ENCODE results near the gene TBC1D10A. TPM values are rescaled to one million over a fixed set of nuclear protein-coding genes. Genes with fewer than 3 reads are reported as not detected.

The TBC1D10A gene
- polyA plus RNA-seq, 1 of the 3 experiments (the other 2 are of a cell fraction), result 15.3 TPM

DNA sequence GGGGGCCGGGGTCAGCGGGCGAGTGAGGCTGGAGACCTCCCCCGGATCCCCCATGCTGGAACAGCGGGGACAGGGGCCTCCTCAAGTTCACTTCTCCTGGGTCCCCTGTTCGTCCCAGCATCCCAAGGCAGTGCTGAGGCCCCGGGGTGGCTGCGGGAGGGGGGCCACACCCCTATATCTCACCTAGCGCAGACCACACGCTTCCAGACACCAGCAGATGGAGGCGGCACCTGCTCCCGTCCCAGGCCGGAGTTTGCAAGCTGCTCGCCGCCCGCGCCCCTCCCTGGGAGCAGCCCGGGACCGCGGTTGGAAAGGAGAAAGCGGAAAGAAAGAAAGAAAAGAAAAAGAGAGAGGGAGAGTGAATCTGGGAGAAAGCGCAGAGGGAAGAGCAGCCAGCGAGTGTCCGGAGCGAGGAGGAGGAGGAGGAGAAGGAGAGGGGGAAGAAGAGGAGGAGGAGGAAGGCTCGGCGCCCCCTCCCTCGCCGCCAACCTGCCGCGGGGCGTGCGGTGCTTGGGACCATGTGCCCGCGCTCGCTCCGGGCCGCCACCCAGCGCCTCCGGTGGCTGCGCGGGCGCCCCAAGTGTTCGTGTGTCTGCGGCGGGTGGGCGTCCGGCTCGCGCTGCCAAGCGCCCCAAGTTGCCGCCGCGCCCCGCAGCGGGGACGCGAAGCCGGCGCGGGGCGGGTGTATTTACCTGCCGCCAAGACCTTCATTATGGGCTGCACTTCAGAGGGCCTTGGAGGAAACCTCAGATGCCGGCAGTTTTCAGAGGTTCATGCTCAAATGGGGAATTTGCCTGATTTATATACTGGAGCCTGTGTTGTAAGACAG is 80.5 kb downstream of the TBC1D10A start, which contains the start of gene LIF (continued):
- TF ChIP-seq ELF1 (IDR thresholded peaks at IDR 0.05) (no peak), SIN3A (IDR thresholded peaks at IDR 0.05; ENCODE audit: borderline replicate concordance, low read depth, low read length) (0 out of 2 replicates have a peak, but pooled peaks have one; percentile 10)

DNA sequence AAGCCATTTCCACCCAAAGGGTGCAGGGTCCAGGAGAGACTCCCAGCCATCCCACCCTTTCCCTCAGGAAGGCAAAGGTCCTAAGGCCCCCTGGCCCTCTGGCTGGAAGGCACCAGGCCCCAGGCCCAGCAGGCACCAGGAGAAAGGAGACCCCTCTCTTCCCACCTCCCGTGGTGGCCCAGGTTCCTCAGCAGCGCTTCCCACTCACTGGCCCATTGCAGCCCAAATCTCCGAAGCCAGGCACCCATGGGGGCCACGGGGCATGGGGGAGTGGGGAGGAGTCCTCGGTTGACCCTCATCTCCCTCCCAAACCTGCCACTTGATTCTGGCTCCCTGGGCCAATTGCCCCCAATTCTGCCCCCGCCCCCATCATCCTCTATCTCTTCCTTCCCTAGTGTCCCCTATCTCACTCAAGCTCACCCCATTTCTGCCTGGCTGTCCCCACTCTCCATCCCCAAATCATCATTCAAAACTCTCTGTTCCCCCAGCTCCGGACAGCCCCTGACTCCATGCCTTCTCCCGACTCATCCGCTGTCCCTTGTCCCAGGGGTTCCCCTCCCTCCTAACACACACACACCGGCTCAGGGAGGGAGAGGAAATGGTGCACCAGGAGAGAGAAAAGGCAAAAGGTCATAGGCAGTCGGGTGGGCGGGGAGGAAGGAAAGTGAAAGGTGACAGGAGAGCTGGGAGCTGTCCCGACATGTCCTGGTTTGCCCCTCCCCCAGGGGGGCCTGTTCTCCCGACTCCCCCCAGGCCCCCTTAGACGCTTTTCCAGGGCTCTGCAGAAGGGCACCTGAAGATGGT is 81.4 kb downstream of the TBC1D10A start:
- Histone ChIP-seq H3K4me3 (ENCODE audit: low read depth in 2 of 2, low read length in 1 of 2) (peak overlapping the region; percentile 58 to 74; a peak in 3 of 4 replicates), H3K9ac (peak overlapping the region; percentile 87), H4K20me1 (ENCODE audit: insufficient read depth) (no peaks in the 10 kb centered on the region), H3K4me1 (ENCODE audit: control insufficient read depth in 1 of 2, insufficient read depth in 2 of 2, low read depth in 1 of 2, low read length in 1 of 2) (peaks cover 7 to 15% of the 10 kb centered on the region in 2 experiments; a peak in 3 of 4 replicates), H3F3A (replicated peaks; ENCODE audit: insufficient read depth) (peaks cover 6% of the 10 kb centered on the region), H3K27ac (ENCODE audit: low read depth in 2 of 2, low read length in 1 of 2) (no peak overlapping the region), H3K9me3 (no peaks in the 10 kb centered on the region), H3K4me2 (peak overlapping the region; percentile 96), H3K79me2 (ENCODE audit: insufficient read depth) (peaks cover 15% of the 10 kb centered on the region; the same call in 1 of the 2 replicates), H3K27me3 (ENCODE audit: insufficient read depth) (no peaks in the 10 kb centered on the region), H3K36me3 (replicated peaks in 1 of 2; ENCODE audit: control insufficient read depth in 1 of 2, insufficient read depth in 2 of 2, low read length in 1 of 2) (peaks cover 0 to 4% of the 10 kb centered on the region in 2 experiments), H3K9me2 (no peaks in the 10 kb centered on the region), H2AFZ (ENCODE audit: low read depth) (peak overlapping the region; percentile 98; the same call in 1 of the 2 replicates)
- DNase-seq, result no peak
- no peak for TF ChIP-seq FOXM1 (IDR thresholded peaks at IDR 0.05; ENCODE audit: low read depth)
- TF ChIP-seq SIN3A (IDR thresholded peaks at IDR 0.05; ENCODE audit: borderline replicate concordance, low read depth, low read length), result no peak
- TF ChIP-seq, protein P1, sequence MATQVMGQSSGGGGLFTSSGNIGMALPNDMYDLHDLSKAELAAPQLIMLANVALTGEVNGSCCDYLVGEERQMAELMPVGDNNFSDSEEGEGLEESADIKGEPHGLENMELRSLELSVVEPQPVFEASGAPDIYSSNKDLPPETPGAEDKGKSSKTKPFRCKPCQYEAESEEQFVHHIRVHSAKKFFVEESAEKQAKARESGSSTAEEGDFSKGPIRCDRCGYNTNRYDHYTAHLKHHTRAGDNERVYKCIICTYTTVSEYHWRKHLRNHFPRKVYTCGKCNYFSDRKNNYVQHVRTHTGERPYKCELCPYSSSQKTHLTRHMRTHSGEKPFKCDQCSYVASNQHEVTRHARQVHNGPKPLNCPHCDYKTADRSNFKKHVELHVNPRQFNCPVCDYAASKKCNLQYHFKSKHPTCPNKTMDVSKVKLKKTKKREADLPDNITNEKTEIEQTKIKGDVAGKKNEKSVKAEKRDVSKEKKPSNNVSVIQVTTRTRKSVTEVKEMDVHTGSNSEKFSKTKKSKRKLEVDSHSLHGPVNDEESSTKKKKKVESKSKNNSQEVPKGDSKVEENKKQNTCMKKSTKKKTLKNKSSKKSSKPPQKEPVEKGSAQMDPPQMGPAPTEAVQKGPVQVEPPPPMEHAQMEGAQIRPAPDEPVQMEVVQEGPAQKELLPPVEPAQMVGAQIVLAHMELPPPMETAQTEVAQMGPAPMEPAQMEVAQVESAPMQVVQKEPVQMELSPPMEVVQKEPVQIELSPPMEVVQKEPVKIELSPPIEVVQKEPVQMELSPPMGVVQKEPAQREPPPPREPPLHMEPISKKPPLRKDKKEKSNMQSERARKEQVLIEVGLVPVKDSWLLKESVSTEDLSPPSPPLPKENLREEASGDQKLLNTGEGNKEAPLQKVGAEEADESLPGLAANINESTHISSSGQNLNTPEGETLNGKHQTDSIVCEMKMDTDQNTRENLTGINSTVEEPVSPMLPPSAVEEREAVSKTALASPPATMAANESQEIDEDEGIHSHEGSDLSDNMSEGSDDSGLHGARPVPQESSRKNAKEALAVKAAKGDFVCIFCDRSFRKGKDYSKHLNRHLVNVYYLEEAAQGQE (IDR thresholded peaks at IDR 0.05; ENCODE audit: low read depth, low read length), result peak; percentile 19; the same call in 1 of the 2 replicates
- WGBS (ENCODE audit: low lambda C conversion rate), result 64% methylated on average over 11 of the region's 15 CpGs
- POLR2A ChIA-PET, result no interaction called here
- CTCF ChIA-PET, result interaction anchor here (1.0 to 2.3 kb wide), 4 partner anchors 10 to 137 kb away, joined by 3 to 10 read pairs (median 8); no protein-coding TSS in a partner anchor

GRCh38 chr22:30244641-30245040 is 82.1 kb downstream of the TBC1D10A start:
- H3K9me2 ChIP-seq, result no peaks in the 10 kb centered on the region
- peaks cover 15% of the 10 kb centered on the region; the same call in 1 of the 2 replicates for H3K79me2 ChIP-seq (ENCODE audit: insufficient read depth)
- no peak overlapping the region; the same call in 1 of the 2 replicates for H3K9ac ChIP-seq
- H4K20me1 ChIP-seq (ENCODE audit: insufficient read depth), result no peaks in the 10 kb centered on the region
- no peak for DNase-seq
- no peak overlapping the region; a peak in 1 of 4 replicates for H3K4me3 ChIP-seq (ENCODE audit: low read depth in 2 of 2, low read length in 1 of 2)
- 100% methylated on average over 3 of the region's 5 CpGs for WGBS (ENCODE audit: low lambda C conversion rate)
- no peak overlapping the region for H3K27ac ChIP-seq (ENCODE audit: low read depth in 2 of 2, low read length in 1 of 2)
- H3F3A ChIP-seq (replicated peaks; ENCODE audit: insufficient read depth), result no peaks in the 10 kb centered on the region
- H3K27me3 ChIP-seq (ENCODE audit: insufficient read depth), result no peaks in the 10 kb centered on the region
- ChIA-PET POLR2A (no interaction called here), CTCF (interaction anchor here (1.0 to 2.3 kb wide), 3 partner anchors 11 to 136 kb away, joined by 3 to 8 read pairs (median 7); no protein-coding TSS in a partner anchor)
- peaks cover 0 to 4% of the 10 kb centered on the region in 2 experiments for H3K36me3 ChIP-seq (replicated peaks in 1 of 2; ENCODE audit: control insufficient read depth in 1 of 2, insufficient read depth in 2 of 2, low read length in 1 of 2)
- peak overlapping the region; percentile 96; the same call in 1 of the 2 replicates for H3K4me2 ChIP-seq
- H3K9me3 ChIP-seq, result no peaks in the 10 kb centered on the region
- H3K4me1 ChIP-seq (ENCODE audit: control insufficient read depth in 1 of 2, insufficient read depth in 2 of 2, low read depth in 1 of 2, low read length in 1 of 2), result peaks cover 7 to 15% of the 10 kb centered on the region in 2 experiments; a peak in 3 of 4 replicates
- no peak overlapping the region for H2AFZ ChIP-seq (ENCODE audit: low read depth)
- TF ChIP-seq FOXJ3 (CRISPR knock-in tag; IDR thresholded peaks at IDR 0.05) (no peak), SIN3A (IDR thresholded peaks at IDR 0.05; ENCODE audit: borderline replicate concordance, low read depth, low read length) (no peak), POLR2AphosphoS5 (IDR thresholded peaks at IDR 0.05; ENCODE audit: low read depth, low read length) (no peak), PBX3 (IDR thresholded peaks at IDR 0.05) (no peak), EZH2phosphoT487 (IDR thresholded peaks at IDR 0.05; ENCODE audit: borderline replicate concordance, low read depth) (no peak), RFX5 (IDR thresholded peaks at IDR 0.05; ENCODE audit: low read length) (no peak), GATA2 (CRISPR knock-in tag; IDR thresholded peaks at IDR 0.05) (no peak)
- TF ChIP-seq, protein P2, sequence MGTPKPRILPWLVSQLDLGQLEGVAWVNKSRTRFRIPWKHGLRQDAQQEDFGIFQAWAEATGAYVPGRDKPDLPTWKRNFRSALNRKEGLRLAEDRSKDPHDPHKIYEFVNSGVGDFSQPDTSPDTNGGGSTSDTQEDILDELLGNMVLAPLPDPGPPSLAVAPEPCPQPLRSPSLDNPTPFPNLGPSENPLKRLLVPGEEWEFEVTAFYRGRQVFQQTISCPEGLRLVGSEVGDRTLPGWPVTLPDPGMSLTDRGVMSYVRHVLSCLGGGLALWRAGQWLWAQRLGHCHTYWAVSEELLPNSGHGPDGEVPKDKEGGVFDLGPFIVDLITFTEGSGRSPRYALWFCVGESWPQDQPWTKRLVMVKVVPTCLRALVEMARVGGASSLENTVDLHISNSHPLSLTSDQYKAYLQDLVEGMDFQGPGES (IDR thresholded peaks at IDR 0.05; ENCODE audit: low read depth, low read length), result no peak
- TF ChIP-seq, protein P3, sequence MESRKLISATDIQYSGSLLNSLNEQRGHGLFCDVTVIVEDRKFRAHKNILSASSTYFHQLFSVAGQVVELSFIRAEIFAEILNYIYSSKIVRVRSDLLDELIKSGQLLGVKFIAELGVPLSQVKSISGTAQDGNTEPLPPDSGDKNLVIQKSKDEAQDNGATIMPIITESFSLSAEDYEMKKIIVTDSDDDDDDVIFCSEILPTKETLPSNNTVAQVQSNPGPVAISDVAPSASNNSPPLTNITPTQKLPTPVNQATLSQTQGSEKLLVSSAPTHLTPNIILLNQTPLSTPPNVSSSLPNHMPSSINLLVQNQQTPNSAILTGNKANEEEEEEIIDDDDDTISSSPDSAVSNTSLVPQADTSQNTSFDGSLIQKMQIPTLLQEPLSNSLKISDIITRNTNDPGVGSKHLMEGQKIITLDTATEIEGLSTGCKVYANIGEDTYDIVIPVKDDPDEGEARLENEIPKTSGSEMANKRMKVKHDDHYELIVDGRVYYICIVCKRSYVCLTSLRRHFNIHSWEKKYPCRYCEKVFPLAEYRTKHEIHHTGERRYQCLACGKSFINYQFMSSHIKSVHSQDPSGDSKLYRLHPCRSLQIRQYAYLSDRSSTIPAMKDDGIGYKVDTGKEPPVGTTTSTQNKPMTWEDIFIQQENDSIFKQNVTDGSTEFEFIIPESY (IDR thresholded peaks at IDR 0.05; ENCODE audit: borderline replicate concordance, low read depth), result no peak
